Smooth muscle cell (in vitro differentiated cells): ENCODE data around the gene SLC26A1. TPM values are rescaled to one million over a fixed set of nuclear protein-coding genes. Genes with fewer than 3 reads are reported as not detected.

Experiments used
- DNase-seq: peaks from one replicate; lab custom pipeline; 2025; ENCODE audit not compliant: unreplicated experiment; lab: John Stamatoyannopoulos, UW
- H2AFZ ChIP-seq: fragments of 200-600 bp; sonication (generic); 2 replicates; pipeline ENCODE4 v1.6.0; 2016; ENCODE audit warnings: antibody characterized with exemption, low read depth, mild to moderate bottlenecking
- H3F3A ChIP-seq: fragments of 200-600 bp; sonication (generic); 2 replicates; pipeline ENCODE4 v1.6.0; 2017; ENCODE audit warnings: antibody characterized with exemption, low read depth
- H3K27ac ChIP-seq: fragments of 200-600 bp; sonication (generic); 2 replicates; pipeline ENCODE4 v1.5.1; 2016; ENCODE audit warnings: low read depth, mild to moderate bottlenecking
- H3K27me3 ChIP-seq: fragments of 200-600 bp; sonication (generic); 2 replicates; pipeline ENCODE4 v1.6.1; 2016; ENCODE audit warnings: low read depth, mild to moderate bottlenecking
- H3K36me3 ChIP-seq: fragments of 200-600 bp; sonication (generic); 2 replicates; pipeline ENCODE4 v1.5.1; 2016; ENCODE audit warnings: low read depth
- H3K4me1 ChIP-seq: fragments of 200-600 bp; sonication (generic); 2 replicates; pipeline ENCODE4 v1.5.1; 2016; ENCODE audit warnings: low read depth
- H3K4me2 ChIP-seq: fragments of 200-600 bp; sonication (generic); 2 replicates; pipeline ENCODE4 v1.6.0; 2016; ENCODE audit warnings: mild to moderate bottlenecking
- H3K4me3 ChIP-seq: fragments of 200-600 bp; sonication (generic); 2 replicates; pipeline ENCODE4 v1.5.1; 2016; ENCODE audit warnings: mild to moderate bottlenecking
- H3K79me2 ChIP-seq: fragments of 200-600 bp; sonication (generic); 2 replicates; pipeline ENCODE4 v1.6.0; 2016; ENCODE audit warnings: low read depth, mild to moderate bottlenecking
- H3K9ac ChIP-seq: fragments of 200-600 bp; sonication (generic); 2 replicates; pipeline ENCODE4 v1.6.0; 2016; ENCODE audit warnings: low read depth
- H3K9me3 ChIP-seq: fragments of 200-600 bp; sonication (generic); replicated peaks from 2 replicates; pipeline ENCODE4 v1.5.1; 2016; ENCODE audit warnings: low read depth
- H4K20me1 ChIP-seq: fragments of 200-600 bp; sonication (generic); 2 replicates; pipeline ENCODE4 v1.6.0; 2016; ENCODE audit warnings: low read depth
- CTCF ChIP-seq: fragments of 200-600 bp; sonication (generic); IDR thresholded peaks from 2 replicates; pipeline ENCODE4 v1.5.1; 2017; ENCODE audit warnings: borderline replicate concordance, mild to moderate bottlenecking, antibody characterized with exemption; ENCODE audit not compliant: insufficient read depth, poor library complexity, severe bottlenecking
- WGBS: methylation state at CpG from one replicate; pipeline ENCODE4 v1.1.7; 2016; ENCODE audit warnings: low lambda C conversion rate; 5-methylcytosine and 5-hydroxymethylcytosine counted together
- polyA plus RNA-seq: library from polyadenylated mRNA; unstranded; fragments of >200 nt; fragmentation: Nextera tagmentation; extraction: Ambion mirVana; gene quantifications from 2 replicates; pipeline ENCODE4 v1.2.1, GENCODE V29; 2016
- total RNA-seq: library from RNA; depleted of rRNA; stranded (reverse); fragments of >200 nt; gene quantifications from 2 replicates; pipeline ENCODE4 v1.2.3, GENCODE V29; 2014

Gene SLC26A1
- total and polyA plus RNA-seq, 2 experiments from 2014 or later: 0.67 to 1.7 TPM

- no peak overlapping the region for H3K4me3 ChIP-seq
- no peaks in the 10 kb centered on the region for H3F3A ChIP-seq
- H2AFZ ChIP-seq: no peak overlapping the region
- WGBS: 98% methylated on average over 8 of the region's 9 CpGs
- H3K4me2 ChIP-seq: no peak overlapping the region
- no peak for DNase-seq
- H3K4me1 ChIP-seq: peaks cover 5% of the 10 kb centered on the region
- no peaks in the 10 kb centered on the region for H3K27me3 ChIP-seq
- no peak overlapping the region for H3K9ac ChIP-seq
- no peaks in the 10 kb centered on the region for H3K36me3 ChIP-seq
- H3K9me3 ChIP-seq: no peaks in the 10 kb centered on the region
- peaks cover 7% of the 10 kb centered on the region for H3K79me2 ChIP-seq
- no peak for TF ChIP-seq CTCF
- peaks cover 31% of the 10 kb centered on the region for H4K20me1 ChIP-seq
- no peak overlapping the region for H3K27ac ChIP-seq
These were observed 18.5 kb downstream of the SLC26A1 start for GRCh38 chr4:974668-975067.

GRCh38 chr4:973431-974397 lies 19.5 kb downstream of the SLC26A1 start, which contains the start of gene DGKQ:
TSS of gene DGKQ (minus strand) at chr4:973569. CDS start at chr4:973482, 87 bp downstream.
- Histone ChIP-seq H3K36me3 (no peaks in the 10 kb centered on the region), H3K27me3 (no peaks in the 10 kb centered on the region)

GRCh38 chr4:972651-973424 lies 20.4 kb downstream of the SLC26A1 start:
- H3K4me3 ChIP-seq: peak overlapping the region; percentile 85
- no peaks in the 10 kb centered on the region for H3F3A ChIP-seq
- no peaks in the 10 kb centered on the region for H3K9me3 ChIP-seq
- H3K4me2 ChIP-seq: peak overlapping the region; percentile 100
- H3K79me2 ChIP-seq: peaks cover 7% of the 10 kb centered on the region
- H3K9ac ChIP-seq: peak overlapping the region; percentile 39
- H3K36me3 ChIP-seq: no peaks in the 10 kb centered on the region
- H4K20me1 ChIP-seq: peaks cover 44% of the 10 kb centered on the region
- no peak for TF ChIP-seq CTCF
- peaks cover 5% of the 10 kb centered on the region for H3K27me3 ChIP-seq
- no peak for DNase-seq
- H2AFZ ChIP-seq: no peak overlapping the region
- H3K27ac ChIP-seq: no peak overlapping the region
- 6% methylated on average over 46 of the region's 65 CpGs for WGBS
- H3K4me1 ChIP-seq: peaks cover 5% of the 10 kb centered on the region

More at GRCh38 chr4:973431-974397, 19.5 kb downstream of the SLC26A1 start, which contains the start of gene DGKQ:
- H3F3A ChIP-seq: no peaks in the 10 kb centered on the region
- peak; percentile 73 for DNase-seq
- H3K4me3 ChIP-seq: peak within 1 kb of the TSS; percentile 85
- H3K27ac ChIP-seq: no peak within 1 kb of the TSS
- peak within 1 kb of the TSS; percentile 39 for H3K9ac ChIP-seq
- TF ChIP-seq CTCF: no peak
- WGBS: 36% methylated on average over 74 of the region's 123 CpGs
- peaks cover 39% of the 10 kb centered on the region for H4K20me1 ChIP-seq
- no peaks in the 10 kb centered on the region for H3K9me3 ChIP-seq
- peaks cover 7% of the 10 kb centered on the region for H3K79me2 ChIP-seq
- H3K4me1 ChIP-seq: peaks cover 5% of the 10 kb centered on the region
- no peak within 1 kb of the TSS for H2AFZ ChIP-seq
- peak within 1 kb of the TSS; percentile 100 for H3K4me2 ChIP-seq
